GM21447 (cell line): ENCODE data around the gene C19orf85.
"Not testable (repeated sequence)": the region's sequence is repeated elsewhere in the genome, so short reads cannot be mapped to it uniquely, and the experiment has no call there.

Experiments
- ATAC-seq: cut with Tn5 transposase; IDR thresholded peaks from one replicate; pipeline ENCODE4 v1.9.1; 2021; ENCODE audit not compliant: unreplicated experiment

The C19orf85 gene

GRCh38 chr19:55464662-55465054 lies at the start of gene C19orf85:
C19orf85 (minus strand) TSS chr19:55464751; CDS start chr19:55464554, 197 bp downstream.
- no peak for ATAC-seq

DNA sequence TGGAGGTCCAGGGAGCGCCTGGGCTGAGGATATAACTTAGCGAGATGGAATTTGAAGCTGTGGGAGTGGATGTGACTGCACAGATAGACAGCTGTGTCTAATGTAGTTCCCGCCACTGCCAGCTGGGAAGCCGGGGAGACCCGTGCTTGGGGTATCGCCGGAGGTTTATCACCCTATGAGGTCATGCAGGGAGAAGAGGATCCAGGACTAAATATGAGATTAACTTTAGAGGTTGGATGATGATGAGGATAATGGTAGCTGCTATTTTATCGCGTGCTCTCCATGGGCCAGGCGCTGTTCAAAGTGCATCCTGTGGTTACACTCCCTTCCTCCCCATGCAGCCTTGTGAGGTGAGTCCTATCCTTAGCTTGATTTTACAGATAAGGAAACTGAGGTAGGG lies 43.6 kb upstream of the C19orf85 start:
- ATAC-seq = no peak

- ATAC-seq = no peak
These were observed 40.4 kb upstream of the C19orf85 start for GRCh38 chr19:55504981-55505380.

DNA sequence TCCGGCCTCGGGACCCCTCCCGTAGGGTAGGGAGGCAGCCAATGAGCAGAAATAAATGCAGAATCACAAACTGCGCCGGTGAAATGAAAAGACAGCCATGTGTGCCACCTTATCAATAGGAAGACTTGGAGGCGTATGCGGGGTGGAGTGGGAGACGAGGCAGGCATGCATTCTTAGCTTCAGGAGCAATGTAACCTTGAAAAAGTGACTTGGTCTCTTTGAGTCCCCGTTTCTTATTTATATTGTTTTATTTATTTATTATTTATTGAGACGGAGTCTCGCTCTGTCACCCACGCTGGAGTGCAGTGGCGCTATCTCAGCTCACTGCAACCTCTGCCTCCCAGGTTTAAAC lies 39.7 kb upstream of the C19orf85 start:
- ATAC-seq = no peak

- peak; percentile 91 for ATAC-seq
These were observed 39.1 kb upstream of the C19orf85 start for GRCh38 chr19:55503502-55504251.

- no peak for ATAC-seq
These were observed 38.6 kb upstream of the C19orf85 start for GRCh38 chr19:55503157-55503501.

DNA sequence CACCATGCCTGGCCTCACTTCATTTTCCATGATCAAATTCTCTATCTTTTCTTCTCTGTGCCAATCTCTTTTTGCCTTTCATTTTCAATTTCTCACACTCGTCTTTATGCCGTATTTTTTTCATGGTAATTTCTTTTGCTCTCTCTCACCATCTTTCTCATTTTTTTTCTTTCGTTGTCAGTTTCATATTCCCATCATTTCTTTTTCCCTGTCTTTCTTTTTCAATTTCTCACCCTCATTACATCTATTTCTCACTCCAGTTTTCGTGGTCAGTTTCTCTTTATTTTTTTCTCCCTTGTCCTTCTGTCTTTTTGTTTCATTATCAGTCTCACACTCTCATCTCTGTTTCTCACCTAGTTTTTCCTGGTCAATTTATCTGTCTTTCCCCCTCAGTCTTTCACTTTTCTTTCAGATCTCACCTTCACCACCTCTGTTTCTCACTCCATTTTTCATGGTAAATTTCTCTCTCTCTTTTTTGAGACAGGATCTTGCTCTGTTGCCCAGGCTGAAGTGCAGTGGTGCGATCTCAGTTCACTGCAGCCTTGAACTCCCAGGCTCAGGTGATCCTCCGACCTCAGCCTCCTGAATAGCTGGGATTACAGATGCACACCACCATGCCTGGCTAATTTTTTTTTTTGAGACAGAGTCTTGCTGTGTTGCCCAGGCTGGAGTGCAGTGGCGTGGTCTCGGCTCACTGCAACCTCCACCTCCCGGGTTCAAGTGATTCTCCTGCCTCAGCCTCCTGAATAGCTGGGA lies 37.8 kb upstream of the C19orf85 start:
- no peak for ATAC-seq

DNA sequence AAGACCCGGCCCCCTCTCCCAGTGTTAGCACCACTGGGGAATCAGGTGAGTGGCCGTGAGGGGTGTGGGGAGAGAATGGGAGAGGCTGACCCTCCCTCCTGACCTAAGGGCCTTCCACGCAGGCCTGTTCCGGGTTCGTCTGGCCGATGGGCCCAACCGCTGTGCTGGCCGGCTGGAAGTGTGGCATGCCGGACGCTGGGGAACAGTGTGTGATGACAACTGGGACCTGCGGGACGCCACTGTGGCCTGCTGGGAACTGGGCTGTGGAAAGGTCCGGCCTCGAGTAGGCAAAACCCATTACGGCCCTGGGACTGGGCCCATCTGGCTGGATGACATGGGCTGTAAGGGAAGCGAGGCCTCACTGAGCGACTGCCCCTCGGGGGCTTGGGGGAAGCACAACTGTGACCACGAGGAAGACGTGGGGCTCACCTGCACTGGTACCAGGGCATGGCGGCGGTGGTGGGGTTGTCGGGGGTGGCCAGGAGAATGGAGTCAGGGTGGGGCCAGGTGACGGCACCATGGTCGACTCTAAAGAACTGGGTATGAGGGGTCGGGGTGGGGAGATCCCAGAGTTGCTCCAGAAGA lies 35.9 kb upstream of the C19orf85 start:
- no peak for ATAC-seq

GRCh38 chr19:55498246-55498840 lies 33.8 kb upstream of the C19orf85 start:
- no peak for ATAC-seq

- ATAC-seq = no peak
These were observed 33.2 kb upstream of the C19orf85 start for GRCh38 chr19:55497763-55498162.

DNA sequence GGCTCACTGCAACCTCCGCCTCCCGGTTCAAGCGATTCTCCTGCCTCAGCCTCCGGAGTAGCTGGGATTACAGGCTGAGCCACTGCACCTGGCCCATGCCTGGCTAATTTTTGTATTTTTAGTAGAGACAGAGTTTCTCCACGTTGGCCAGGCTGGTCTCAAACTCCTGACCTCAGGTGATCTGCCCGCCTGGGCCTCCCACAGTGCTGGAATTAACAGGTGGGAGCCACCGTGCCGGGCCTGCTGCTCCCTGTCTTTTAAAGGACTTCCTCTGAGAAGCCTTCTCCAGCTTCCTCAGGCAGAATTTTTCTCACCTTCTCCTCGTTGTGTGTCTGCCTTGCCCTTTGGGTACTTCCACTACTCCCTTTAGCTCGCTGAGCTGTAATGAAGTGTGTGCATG lies 32.3 kb upstream of the C19orf85 start:
- ATAC-seq = not testable (repeated sequence)

DNA sequence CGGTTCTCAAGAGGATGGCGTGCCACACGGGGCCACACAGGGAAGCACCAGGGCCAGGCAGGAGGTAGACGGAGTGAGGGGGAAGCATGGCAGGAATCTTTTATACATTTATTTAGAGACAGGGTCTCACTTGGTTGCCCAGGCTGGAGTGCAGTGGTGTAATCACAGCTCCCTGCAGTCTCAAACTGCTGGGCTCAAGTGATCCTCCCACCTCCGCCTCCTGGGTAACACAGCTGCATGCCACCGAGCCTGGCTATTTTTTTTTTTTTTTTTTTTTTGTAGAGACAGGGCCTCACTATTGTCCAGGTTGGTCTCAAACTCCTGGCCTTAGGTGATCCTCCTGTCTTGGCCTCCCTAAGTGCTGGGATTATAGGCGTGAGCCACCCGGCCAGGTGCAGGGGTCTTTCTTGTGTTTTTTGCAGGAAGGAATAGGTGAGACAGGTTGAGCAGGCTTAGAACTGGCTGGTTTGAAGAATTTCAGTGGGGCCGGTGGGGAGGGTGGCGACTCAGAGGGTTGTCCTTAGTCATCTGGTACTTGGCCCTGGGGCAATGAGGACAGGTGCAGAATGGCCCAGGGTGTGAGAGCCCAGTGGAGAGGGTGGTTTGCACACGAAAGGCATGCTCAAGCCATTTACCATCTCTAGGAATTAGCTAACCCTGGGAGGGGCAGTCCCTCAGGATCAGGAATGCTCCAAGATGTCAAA lies 31.2 kb upstream of the C19orf85 start:
- ATAC-seq = no peak

- no peak for ATAC-seq
These were observed 29.7 kb upstream of the C19orf85 start for GRCh38 chr19:55494172-55494761.

DNA sequence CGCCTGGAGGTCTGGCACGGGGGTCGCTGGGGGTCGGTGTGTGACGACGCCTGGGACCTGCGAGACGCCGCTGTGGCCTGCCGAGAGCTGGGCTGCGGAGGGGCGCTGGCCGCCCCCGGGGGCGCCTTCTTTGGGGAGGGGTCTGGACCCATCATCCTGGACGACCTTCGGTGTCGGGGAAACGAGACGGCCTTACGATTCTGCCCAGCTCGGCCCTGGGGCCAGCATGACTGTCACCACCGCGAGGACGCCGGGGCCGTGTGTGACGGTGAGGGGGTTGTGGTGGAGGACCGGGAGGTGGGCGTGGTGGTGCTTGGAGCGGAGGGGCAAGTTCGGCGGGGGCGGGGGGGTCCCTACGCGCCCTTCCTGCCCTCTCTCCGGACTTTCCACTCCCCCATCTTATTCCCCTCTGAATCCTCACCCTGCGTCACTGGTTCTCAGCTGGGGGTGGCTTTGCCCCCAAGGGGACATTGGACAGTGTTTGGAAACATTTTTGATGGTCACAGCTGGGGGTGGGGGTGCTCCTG lies 29.2 kb upstream of the C19orf85 start:
- no peak for ATAC-seq

- no peak for ATAC-seq
These were observed 28.6 kb upstream of the C19orf85 start for GRCh38 chr19:55493052-55493644.

- ATAC-seq = no peak
These were observed 27.9 kb upstream of the C19orf85 start for GRCh38 chr19:55492362-55492944.

- ATAC-seq = no peak
These were observed 27.2 kb upstream of the C19orf85 start for GRCh38 chr19:55491546-55492360.

DNA sequence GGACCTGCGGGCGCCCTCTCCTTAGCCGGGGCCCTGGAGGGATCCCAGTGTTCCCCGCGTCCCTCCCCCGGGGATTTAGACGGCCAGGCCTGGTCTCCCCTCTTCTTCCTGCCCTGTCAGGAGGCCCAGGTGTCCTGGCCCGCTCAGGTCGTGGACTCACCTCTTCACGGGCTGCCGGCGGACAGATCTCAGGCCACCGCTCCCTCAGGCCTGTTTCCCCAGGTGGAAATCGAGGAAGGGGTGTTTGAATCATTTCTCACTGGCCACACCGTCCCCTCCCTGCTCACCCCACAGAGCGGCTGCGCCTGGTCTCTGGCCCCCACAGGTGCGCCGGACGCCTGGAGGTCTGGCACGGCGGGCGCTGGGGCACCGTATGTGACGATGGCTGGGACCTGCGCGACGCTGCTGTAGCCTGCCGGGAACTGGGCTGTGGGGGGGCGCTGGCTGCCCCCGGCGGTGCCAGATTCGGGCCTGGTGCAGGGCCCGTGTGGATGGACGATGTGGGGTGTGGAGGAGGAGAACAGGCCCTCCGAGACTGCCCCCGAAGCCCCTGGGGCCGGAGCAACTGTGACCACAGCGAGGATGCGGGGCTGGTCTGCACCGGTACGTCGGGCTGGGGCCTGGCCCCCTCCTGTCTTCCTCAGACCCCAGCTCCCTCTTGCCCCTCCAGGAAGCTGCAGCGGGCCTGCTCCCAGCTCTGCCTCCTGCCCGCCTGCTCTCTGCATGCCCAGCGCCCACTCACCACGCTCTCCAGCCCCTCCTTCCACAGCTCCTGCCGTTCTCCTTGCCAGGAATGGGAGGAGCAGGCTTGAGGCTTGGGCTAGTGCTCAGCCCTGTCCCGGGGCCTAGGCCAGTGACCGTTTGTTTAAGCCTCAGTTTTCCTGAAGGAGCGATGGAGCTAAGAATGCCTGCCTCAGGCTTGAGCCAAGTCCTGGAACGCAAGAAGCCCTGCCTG lies 26.2 kb upstream of the C19orf85 start:
- ATAC-seq = no peak
